A549 (cell line): ENCODE results near the gene PBX3. TPM values are rescaled to one million over a fixed set of nuclear protein-coding genes. Genes with fewer than 3 reads are reported as not detected.

Experiments
- ATAC-seq, 2 experiments: fragments of 200-7000 bp in 1 of 2; fragments of >200 bp in 1 of 2; cut with Nextera tagmentation in 1 of 2; cut with Tn5 transposase in 1 of 2; 3 replicates each; pipeline versions ENCODE4 v1.8.0 to v1.9.1; 2018 to 2020; ENCODE audit warnings: mild to moderate bottlenecking in 1 of 2, moderate library complexity in 1 of 2
- CTCF ChIA-PET: fragments of 300-600 bp; sonication (Branson Sonifier 250); formaldehyde crosslinking; extraction: SDS; loops from one replicate; lab custom pipeline; 2021; ENCODE audit warnings: antibody characterized with exemption, inconsistent platforms; lab: Yijun Ruan, JAX
- POLR2A ChIA-PET: fragments of 350-600 bp; formaldehyde crosslinking; extraction: SDS; loops from one replicate; lab custom pipeline; 2021; ENCODE audit warnings: antibody characterized with exemption, inconsistent platforms; lab: Yijun Ruan, JAX
- DNase-seq, 2 experiments: peaks; one replicate each; pipeline versions ENCODE4 v3.0.0 to v3.0.0-alpha.2; 2011 to 2016; ENCODE audit warnings: low read depth in 1 of 2, low spot score in 1 of 2
- FAIRE-seq: peaks from 2 replicates; lab custom pipeline; 2011; peaks lifted over from hg19 to GRCh38; lab: Jason Lieb, UNC
- H3K27ac ChIP-seq, 2 experiments: fragments of >200 bp; sonication (Bioruptor Twin); formaldehyde crosslinking; 3 replicates each; pipeline ENCODE4 v1.5.1; 2016 to 2017
- H3K4me1 ChIP-seq: fragments of >200 bp; sonication (Bioruptor Twin); formaldehyde crosslinking; 3 replicates; pipeline ENCODE4 v1.6.1; 2016
- H3K4me2 ChIP-seq: fragments of >200 bp; sonication (Bioruptor Twin); formaldehyde crosslinking; 3 replicates; pipeline ENCODE4 v1.6.1; 2016
- H3K4me3 ChIP-seq: fragments of >200 bp; sonication (Bioruptor Twin); formaldehyde crosslinking; 3 replicates; pipeline ENCODE4 v1.5.1; 2016
- H3K9me3 ChIP-seq: fragments of >200 bp; sonication (Bioruptor Twin); formaldehyde crosslinking; 3 replicates; pipeline ENCODE4 v1.6.1; 2016
- BCL3 ChIP-seq: fragments of >200 bp; sonication (Bioruptor Twin); formaldehyde crosslinking; IDR thresholded peaks from 3 replicates; pipeline ENCODE4 v1.6.1; 2016
- CBX8 ChIP-seq: fragments of 200-600 bp; sonication (generic); IDR thresholded peaks from 2 replicates; pipeline ENCODE4 v1.6.1; 2016
- CHD2 ChIP-seq: fragments of 150-350 bp; IDR thresholded peaks from 2 replicates; pipeline ENCODE4 v1.6.1; 2014; ENCODE audit warnings: low read length; ENCODE audit not compliant: partially characterized antibody
- FOXS1 ChIP-seq: fragments of 250-450 bp; sonication (Bioruptor Pico); IDR thresholded peaks from 2 replicates; pipeline ENCODE4 v1.5.0; 2020; ENCODE audit warnings: mild to moderate bottlenecking, moderate library complexity
- GATA3 ChIP-seq: IDR thresholded peaks from 2 replicates; pipeline ENCODE4 v1.6.1; 2012; ENCODE audit warnings: borderline replicate concordance
- HMGXB4 ChIP-seq: fragments of 250-450 bp; sonication (Bioruptor Pico); IDR thresholded peaks from 2 replicates; pipeline ENCODE4 v1.5.0; 2021; ENCODE audit warnings: mild to moderate bottlenecking, moderate library complexity, borderline replicate concordance
- KDM5A ChIP-seq: fragments of 200-600 bp; sonication (generic); IDR thresholded peaks from 2 replicates; pipeline ENCODE4 v1.6.1; 2016; ENCODE audit warnings: antibody characterized with exemption, mild to moderate bottlenecking
- MAFK ChIP-seq: fragments of 450-650 bp; IDR thresholded peaks from 2 replicates; pipeline ENCODE4 v1.6.1; 2014; ENCODE audit not compliant: partially characterized antibody
- MYC ChIP-seq: IDR thresholded peaks from 2 replicates; pipeline ENCODE4 v1.6.1; 2012; ENCODE audit warnings: mild to moderate bottlenecking, inconsistent platforms, low read length, improper control_type of control experiment, borderline replicate concordance
- NR3C1 ChIP-seq: fragments of >200 bp; sonication (Bioruptor Twin); formaldehyde crosslinking; IDR thresholded peaks from 3 replicates; pipeline ENCODE4 v1.6.1; 2017
- PHF8 ChIP-seq: fragments of 200-600 bp; sonication (generic); IDR thresholded peaks from 2 replicates; pipeline ENCODE4 v1.6.1; 2016; ENCODE audit warnings: low read depth, mild to moderate bottlenecking, antibody characterized with exemption, moderate library complexity, borderline replicate concordance
- RARB ChIP-seq: fragments of 250-450 bp; sonication (Bioruptor Pico); IDR thresholded peaks from 2 replicates; pipeline ENCODE4 v1.8.0; 2021; ENCODE audit warnings: mild to moderate bottlenecking, moderate library complexity
- REST ChIP-seq: fragments of 200-600 bp; sonication (generic); IDR thresholded peaks from 2 replicates; pipeline ENCODE4 v1.6.1; 2016; ENCODE audit warnings: antibody characterized with exemption, mild to moderate bottlenecking, moderate library complexity
- RFX5 ChIP-seq: fragments of 450-650 bp; IDR thresholded peaks from 2 replicates; pipeline ENCODE4 v1.7.1; 2014; ENCODE audit warnings: antibody characterized with exemption, mild to moderate bottlenecking, moderate library complexity
- SMC3 ChIP-seq: fragments of >200 bp; sonication (Bioruptor Twin); formaldehyde crosslinking; IDR thresholded peaks from 3 replicates; pipeline ENCODE4 v1.6.1; 2018; ENCODE audit warnings: inconsistent platforms
- SREBF2 ChIP-seq: fragments of 450-650 bp; IDR thresholded peaks from 2 replicates; pipeline ENCODE4 v1.6.1; 2014; ENCODE audit warnings: mild to moderate bottlenecking, moderate library complexity
- TFCP2L1 ChIP-seq: fragments of 250-450 bp; sonication (Bioruptor Pico); IDR thresholded peaks from 2 replicates; pipeline ENCODE4 v1.5.0; 2021; ENCODE audit warnings: mild to moderate bottlenecking
- ZSCAN20 ChIP-seq: fragments of 250-450 bp; sonication (Bioruptor Pico); IDR thresholded peaks from 2 replicates; pipeline ENCODE4 v1.8.0; 2022; ENCODE audit warnings: mild to moderate bottlenecking, moderate library complexity
- WGBS: methylation state at CpG from one replicate; pipeline ENCODE4 v1.1.6; 2017; ENCODE audit errors: missing lambda C conversion rate; 5-methylcytosine and 5-hydroxymethylcytosine counted together
- polyA plus RNA-seq, 4 experiments: library from polyadenylated mRNA; depleted of rRNA in 3 of 4; stranded (reverse); fragments of >200 nt; fragmentation: RNase III in 1 of 4; extraction: RNeasy Plus Mini Kit Qiagen cat#74134 plus additional on column Dnase treatment in 1 of 4; gene quantifications; 2 replicates in 3 of 4; 3 replicates in 1 of 4; pipeline ENCODE4 v1.2.3, GENCODE V29; 2011 to 2017
- TF ChIP-seq, protein P1 (sequence below): fragments of >200 bp; sonication (Bioruptor Twin); formaldehyde crosslinking; IDR thresholded peaks from 3 replicates; pipeline ENCODE4 v1.5.1; 2016

Gene PBX3
- polyA plus RNA-seq, 2 of the 4 experiments (the other 2 are of a cell fraction) = 10.7 to 23.5 TPM

GRCh38 chr9:125756518-125756917 is 9.3 kb downstream of the PBX3 start (continued):
- TF ChIP-seq, protein P1, sequence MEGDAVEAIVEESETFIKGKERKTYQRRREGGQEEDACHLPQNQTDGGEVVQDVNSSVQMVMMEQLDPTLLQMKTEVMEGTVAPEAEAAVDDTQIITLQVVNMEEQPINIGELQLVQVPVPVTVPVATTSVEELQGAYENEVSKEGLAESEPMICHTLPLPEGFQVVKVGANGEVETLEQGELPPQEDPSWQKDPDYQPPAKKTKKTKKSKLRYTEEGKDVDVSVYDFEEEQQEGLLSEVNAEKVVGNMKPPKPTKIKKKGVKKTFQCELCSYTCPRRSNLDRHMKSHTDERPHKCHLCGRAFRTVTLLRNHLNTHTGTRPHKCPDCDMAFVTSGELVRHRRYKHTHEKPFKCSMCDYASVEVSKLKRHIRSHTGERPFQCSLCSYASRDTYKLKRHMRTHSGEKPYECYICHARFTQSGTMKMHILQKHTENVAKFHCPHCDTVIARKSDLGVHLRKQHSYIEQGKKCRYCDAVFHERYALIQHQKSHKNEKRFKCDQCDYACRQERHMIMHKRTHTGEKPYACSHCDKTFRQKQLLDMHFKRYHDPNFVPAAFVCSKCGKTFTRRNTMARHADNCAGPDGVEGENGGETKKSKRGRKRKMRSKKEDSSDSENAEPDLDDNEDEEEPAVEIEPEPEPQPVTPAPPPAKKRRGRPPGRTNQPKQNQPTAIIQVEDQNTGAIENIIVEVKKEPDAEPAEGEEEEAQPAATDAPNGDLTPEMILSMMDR = no peak
- no peak for TF ChIP-seq REST

DNA sequence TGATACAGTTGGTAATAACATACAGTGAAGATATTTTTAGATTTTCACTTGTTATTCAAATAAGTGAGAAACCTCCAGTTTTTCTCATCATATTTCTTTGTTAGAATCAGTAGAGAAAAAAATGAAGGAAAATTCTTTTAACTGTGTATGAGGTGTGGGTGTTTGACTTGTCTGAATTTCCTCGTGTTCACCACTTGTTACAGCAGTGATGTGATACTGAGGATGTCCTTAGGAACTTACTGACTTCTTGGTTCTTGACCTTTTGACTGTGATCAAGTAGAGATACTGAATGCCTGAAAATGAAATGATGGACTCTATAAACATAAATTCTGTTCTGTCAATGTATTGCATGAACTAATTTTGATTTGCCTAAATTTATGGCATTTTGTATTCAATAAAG is 10.7 kb downstream of the PBX3 start:
- CTCF ChIA-PET = no interaction called here
- no peaks in the 10 kb centered on the region for H3K9me3 ChIP-seq
- H3K27ac ChIP-seq = no peak overlapping the region
- H3K4me1 ChIP-seq = peaks cover 9% of the 10 kb centered on the region; the same call in 1 of the 3 replicates
- no peak for ATAC-seq
- POLR2A ChIA-PET = no interaction called here
- DNase-seq = no peak
- 58% methylated on average over 1 of the region's 1 CpG for WGBS
- no peak for FAIRE-seq
- no peak for TF ChIP-seq PHF8
- no peak for TF ChIP-seq RFX5
- no peak for TF ChIP-seq CHD2
- no peak for TF ChIP-seq ZSCAN20
- TF ChIP-seq NR3C1 = no peak
- H3K4me3 ChIP-seq = no peak overlapping the region
- H3K4me2 ChIP-seq = no peak overlapping the region

DNA sequence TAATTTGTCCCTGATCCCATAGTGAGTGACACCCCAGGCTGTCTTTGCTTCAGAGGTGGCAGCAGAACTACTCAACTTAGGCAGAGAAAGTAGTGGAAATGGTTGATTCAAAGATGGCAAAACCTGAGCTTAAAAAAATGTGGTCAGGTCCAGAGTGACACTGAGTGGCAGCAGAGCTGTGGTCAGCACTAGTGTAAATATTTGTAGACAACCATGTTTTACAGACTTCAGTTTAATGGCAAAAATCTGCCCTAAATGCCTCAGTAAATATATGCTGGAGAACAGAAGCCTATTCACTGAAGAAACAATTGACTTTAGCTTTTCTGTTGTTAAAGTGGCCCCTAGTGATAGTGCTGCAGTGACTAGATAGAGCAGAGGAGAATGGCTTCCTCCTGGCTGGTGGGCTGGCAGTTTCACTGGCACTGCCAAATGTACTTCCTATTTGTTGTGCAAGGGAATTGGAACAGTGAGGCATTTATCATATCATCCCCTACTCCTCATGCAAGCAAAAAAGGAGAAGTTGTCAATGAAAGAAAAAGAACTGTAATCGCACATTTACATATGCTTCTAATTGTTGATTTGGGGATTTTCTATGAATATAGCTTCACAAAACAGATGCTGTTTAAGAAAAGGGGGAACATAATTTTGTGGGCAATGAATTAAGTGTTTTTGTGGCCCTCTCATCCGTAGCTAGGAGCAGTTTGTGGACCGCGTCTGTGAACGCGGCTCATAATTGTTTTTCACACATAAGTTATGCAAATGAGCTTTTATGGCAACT is 12.0 kb downstream of the PBX3 start:
- ChIA-PET POLR2A (no interaction called here), CTCF (interaction anchor here (0.6 to 1.2 kb wide), 2 partner anchors 10 to 121 kb away, joined by 3 read pairs; no protein-coding TSS in a partner anchor)
- WGBS = 96% methylated on average over 6 of the region's 6 CpGs
- H3K4me2 ChIP-seq = no peak overlapping the region
- DNase-seq (no peak), FAIRE-seq (no peak), ATAC-seq (no peak)
- H3K4me3 ChIP-seq = no peak overlapping the region
- H3K4me1 ChIP-seq = peaks cover 6% of the 10 kb centered on the region; the same call in 1 of the 3 replicates
- no peaks in the 10 kb centered on the region for H3K9me3 ChIP-seq
- H3K27ac ChIP-seq = no peak overlapping the region
- TF ChIP-seq TFCP2L1 (no peak), FOXS1 (no peak), RARB (CRISPR knock-in tag) (no peak), REST (no peak), HMGXB4 (CRISPR knock-in tag) (no peak), SREBF2 (no peak), SMC3 (no peak), GATA3 (no peak), MYC (no peak), KDM5A (no peak), BCL3 (no peak), MAFK (no peak), CBX8 (no peak)
- TF ChIP-seq, protein P1 = no peak
